OCI-LY7 (cell line): ENCODE data around the gene PTTG2. TPM values are rescaled to one million over a fixed set of nuclear protein-coding genes. Genes with fewer than 3 reads are reported as not detected.
"Not testable (repeated sequence)": the region's sequence is repeated elsewhere in the genome, so short reads cannot be mapped to it uniquely, and the experiment has no call there.

ENCODE experiments used
- BruUV-seq: library from RNA; stranded (reverse); fragments of 400-500 nt; replicated peaks from 2 replicates; lab custom pipeline; 2021; lab: Mats Ljungman, UMichigan
- CTCF ChIA-PET: fragments of 300-600 bp; sonication (Branson Sonifier 250); formaldehyde crosslinking; loops from one replicate; lab custom pipeline; 2022; ENCODE audit warnings: antibody characterized with exemption; ENCODE audit not compliant: unreplicated experiment; lab: Charles Lee
- POLR2A ChIA-PET: fragments of 300-600 bp; sonication (Branson Sonifier 250); formaldehyde crosslinking; loops from one replicate; lab custom pipeline; 2022; ENCODE audit warnings: antibody characterized with exemption; lab: Charles Lee
- DNase-seq: peaks from one replicate; pipeline ENCODE4 v3.0.0-alpha.2; 2015; ENCODE audit warnings: low spot score
- H2AFZ ChIP-seq: fragments of 200-600 bp; sonication (generic), shearing (Covaris generic); 2 replicates; pipeline ENCODE4 v1.6.1; 2014; ENCODE audit warnings: mild to moderate bottlenecking, antibody characterized with exemption, low read length, moderate library complexity
- H3K27ac ChIP-seq: fragments of 200-600 bp; sonication (generic); 2 replicates; pipeline ENCODE4 v1.5.1; 2014; ENCODE audit warnings: mixed run types, low read depth, mild to moderate bottlenecking, moderate library complexity, low read length, inconsistent platforms; ENCODE audit not compliant: poor library complexity, severe bottlenecking
- H3K36me3 ChIP-seq: fragments of 200-600 bp; sonication (generic); 2 replicates; pipeline ENCODE4 v1.6.1; 2014; ENCODE audit warnings: mild to moderate bottlenecking, antibody characterized with exemption, low read length, moderate library complexity, mixed read lengths; ENCODE audit not compliant: insufficient read depth
- H3K4me1 ChIP-seq: fragments of 200-600 bp; sonication (generic); 2 replicates; pipeline ENCODE4 v1.5.1; 2014; ENCODE audit warnings: mild to moderate bottlenecking, low read length; ENCODE audit not compliant: insufficient read depth, poor library complexity, severe bottlenecking
- H3K4me2 ChIP-seq: fragments of 200-600 bp; sonication (generic); 2 replicates; pipeline ENCODE4 v1.6.1; 2014; ENCODE audit warnings: mild to moderate bottlenecking, low read length
- H3K4me3 ChIP-seq: fragments of 200-600 bp; sonication (generic); 2 replicates; pipeline ENCODE4 v1.5.1; 2014; ENCODE audit warnings: mild to moderate bottlenecking, low read depth, low read length; ENCODE audit not compliant: poor library complexity, severe bottlenecking
- H3K79me2 ChIP-seq: fragments of 200-600 bp; sonication (generic); 2 replicates; pipeline ENCODE4 v1.6.1; 2016; ENCODE audit warnings: low read depth, mild to moderate bottlenecking, low read length, moderate library complexity, mixed read lengths; ENCODE audit not compliant: insufficient read depth
- H3K9me2 ChIP-seq: fragments of 200-600 bp; sonication (generic); 2 replicates; pipeline ENCODE4 v1.6.1; 2016; ENCODE audit warnings: mild to moderate bottlenecking, low read length, mixed read lengths; ENCODE audit not compliant: insufficient read depth
- H3K9me3 ChIP-seq: fragments of 200-600 bp; sonication (generic); 2 replicates; pipeline ENCODE4 v1.6.1; 2014; ENCODE audit warnings: mild to moderate bottlenecking, mixed run types, low read length, mixed read lengths
- H4K20me1 ChIP-seq: fragments of 200-600 bp; sonication (generic); 2 replicates; pipeline ENCODE4 v1.6.1; 2014; ENCODE audit warnings: mild to moderate bottlenecking, antibody characterized with exemption, low read length, moderate library complexity, mixed read lengths; ENCODE audit not compliant: insufficient read depth
- EZH2phosphoT487 ChIP-seq: fragments of 200-600 bp; sonication (generic); IDR thresholded peaks from 2 replicates; pipeline ENCODE4 v1.6.1; 2018; ENCODE audit warnings: low read depth, borderline replicate concordance, mild to moderate bottlenecking, mixed run types, antibody characterized with exemption, low read length, moderate library complexity, mixed read lengths
- intact Hi-C: fragments of 100-400 bp; cut with micrococcal nuclease; formaldehyde crosslinking; loops from one replicate; pipeline ENCODE4 v1.10.0; 2022; ENCODE audit not compliant: unreplicated experiment
- total RNA-seq, 2 experiments: library from RNA; depleted of rRNA in 1 of 2; stranded (reverse); fragments of >200 nt in 1 of 2; shearing (Covaris generic) in 1 of 2; gene quantifications; 2 replicates each; pipeline ENCODE4 v1.2.3, GENCODE V29; 2014 to 2022
- TF ChIP-seq, protein P1 (sequence below): fragments of 200-600 bp; sonication (generic); conservative IDR thresholded peaks from 2 replicates; pipeline ENCODE4 v1.5.1; 2014; ENCODE audit warnings: mild to moderate bottlenecking, antibody characterized with exemption, low read length, moderate library complexity, mixed read lengths

Gene PTTG2
- total RNA-seq, 2 experiments from 2014 or later, result 1.0 to 2.0 TPM

DNA sequence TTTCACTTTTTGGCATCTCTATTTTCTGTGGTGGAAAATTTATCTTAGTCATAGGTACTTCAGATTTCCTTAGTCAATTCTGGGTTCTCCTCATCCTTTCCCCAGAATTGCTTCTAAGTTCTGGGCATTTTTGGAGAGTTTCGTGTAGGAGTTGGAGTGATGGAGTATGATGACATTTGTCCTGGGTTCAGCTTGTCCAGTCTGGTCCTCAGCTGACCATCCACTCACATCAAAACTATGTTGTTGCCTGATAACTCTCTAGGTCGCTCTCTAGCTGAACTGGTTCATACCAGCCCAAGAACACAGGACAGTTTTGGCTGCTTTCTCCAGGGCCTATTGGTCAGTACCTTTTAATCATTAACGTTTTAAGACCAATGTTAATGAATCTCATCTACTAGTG lies 13.2 kb downstream of the PTTG2 start:
- BruUV-seq, result no TSS peak
- H3K9me2 ChIP-seq, result no peaks in the 10 kb centered on the region
- H3K79me2 ChIP-seq, result peaks cover 14% of the 10 kb centered on the region
- H3K27ac ChIP-seq, result no peak overlapping the region
- H3K9me3 ChIP-seq, result peaks cover 12% of the 10 kb centered on the region
- H3K4me3 ChIP-seq, result no peak overlapping the region
- ChIA-PET CTCF (no interaction called here), POLR2A (interaction anchor here (0.7 kb wide), 1 partner anchor 115 kb away, joined by 3 read pairs; no protein-coding TSS in a partner anchor)
- TF ChIP-seq, protein P1, sequence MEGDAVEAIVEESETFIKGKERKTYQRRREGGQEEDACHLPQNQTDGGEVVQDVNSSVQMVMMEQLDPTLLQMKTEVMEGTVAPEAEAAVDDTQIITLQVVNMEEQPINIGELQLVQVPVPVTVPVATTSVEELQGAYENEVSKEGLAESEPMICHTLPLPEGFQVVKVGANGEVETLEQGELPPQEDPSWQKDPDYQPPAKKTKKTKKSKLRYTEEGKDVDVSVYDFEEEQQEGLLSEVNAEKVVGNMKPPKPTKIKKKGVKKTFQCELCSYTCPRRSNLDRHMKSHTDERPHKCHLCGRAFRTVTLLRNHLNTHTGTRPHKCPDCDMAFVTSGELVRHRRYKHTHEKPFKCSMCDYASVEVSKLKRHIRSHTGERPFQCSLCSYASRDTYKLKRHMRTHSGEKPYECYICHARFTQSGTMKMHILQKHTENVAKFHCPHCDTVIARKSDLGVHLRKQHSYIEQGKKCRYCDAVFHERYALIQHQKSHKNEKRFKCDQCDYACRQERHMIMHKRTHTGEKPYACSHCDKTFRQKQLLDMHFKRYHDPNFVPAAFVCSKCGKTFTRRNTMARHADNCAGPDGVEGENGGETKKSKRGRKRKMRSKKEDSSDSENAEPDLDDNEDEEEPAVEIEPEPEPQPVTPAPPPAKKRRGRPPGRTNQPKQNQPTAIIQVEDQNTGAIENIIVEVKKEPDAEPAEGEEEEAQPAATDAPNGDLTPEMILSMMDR, result no peak
- TF ChIP-seq EZH2phosphoT487, result no peak
- intact Hi-C loops, result no loop called here
- no peak for DNase-seq
- no peak overlapping the region for H3K4me2 ChIP-seq
- H4K20me1 ChIP-seq, result no peaks in the 10 kb centered on the region
- H2AFZ ChIP-seq, result no peak overlapping the region
- H3K36me3 ChIP-seq, result peaks cover 14% of the 10 kb centered on the region
- H3K4me1 ChIP-seq, result peaks cover 30% of the 10 kb centered on the region

DNA sequence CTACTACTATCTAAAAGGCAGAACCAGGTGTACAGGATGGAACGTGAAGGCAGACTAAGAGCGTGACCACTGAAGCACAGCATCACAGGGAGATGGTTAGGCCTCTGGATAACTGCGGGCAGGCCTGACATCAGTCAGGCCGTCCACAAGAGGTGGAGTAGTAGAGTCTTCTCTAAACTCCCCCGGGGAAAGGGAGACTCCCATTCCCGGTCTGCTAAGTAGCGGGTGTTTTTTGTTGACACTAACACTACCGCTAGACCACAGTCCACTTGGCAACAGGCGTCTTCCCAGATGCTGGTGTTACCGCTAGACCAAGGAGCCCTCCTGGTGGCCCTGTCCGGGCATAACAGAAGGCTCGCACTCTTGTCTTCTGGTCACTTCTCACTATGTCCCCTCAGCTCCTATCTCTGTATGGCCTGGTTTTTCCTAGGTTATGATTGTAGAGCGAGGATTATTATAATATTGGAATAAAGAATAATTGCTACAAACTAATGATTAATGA lies 15.2 kb downstream of the PTTG2 start:
- Histone ChIP-seq H3K36me3 (peaks cover 23% of the 10 kb centered on the region), H3K4me1 (peaks cover 43% of the 10 kb centered on the region), H3K79me2 (peaks cover 31% of the 10 kb centered on the region), H3K27ac (peak overlapping the region; percentile 39)
- H3K4me2 ChIP-seq, intact Hi-C loops, BruUV-seq, H3K9me2 ChIP-seq, H4K20me1 ChIP-seq, H3K4me3 ChIP-seq, H2AFZ ChIP-seq, DNase-seq, H3K9me3 ChIP-seq: not testable (repeated sequence)
- ChIA-PET CTCF (interaction anchor here (0.9 kb wide), 1 partner anchor 178 kb away, joined by 3 read pairs; no protein-coding TSS in a partner anchor), POLR2A (interaction anchor here (0.6 to 4.7 kb wide), 6 partner anchors 8 to 128 kb away, joined by 3 to 21 read pairs (median 6); no protein-coding TSS in a partner anchor)

DNA sequence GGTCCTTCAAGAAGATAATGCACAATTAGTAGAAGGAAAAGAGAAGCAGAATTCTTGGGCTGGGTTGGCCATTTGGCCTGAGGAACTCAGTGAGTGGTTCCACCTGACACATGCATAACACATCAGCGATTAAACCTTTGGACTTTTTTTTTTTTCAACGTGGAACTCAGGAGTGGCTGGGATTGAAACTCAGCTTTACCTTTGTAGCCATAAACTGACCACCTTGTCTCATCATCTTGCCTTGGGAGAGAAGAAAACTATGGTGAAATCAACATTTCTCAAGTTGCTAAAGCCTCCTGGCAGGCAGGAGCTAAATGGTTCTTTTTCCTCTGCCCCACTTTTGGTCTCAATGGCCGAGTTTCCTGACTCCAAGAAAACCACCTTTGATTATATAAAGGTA lies 16.3 kb downstream of the PTTG2 start:
- intact Hi-C loops, result loop anchor here (2.0 kb wide), 1 partner anchor 84 kb away; no protein-coding TSS in a partner anchor
- Histone ChIP-seq H2AFZ (peak overlapping the region; percentile 57; the same call in 1 of the 2 replicates), H3K4me1 (peaks cover 51% of the 10 kb centered on the region), H3K4me3 (peak overlapping the region; percentile 66), H3K79me2 (peaks cover 42% of the 10 kb centered on the region), H3K9me2 (no peaks in the 10 kb centered on the region), H3K9me3 (no peaks in the 10 kb centered on the region), H4K20me1 (peaks cover 3% of the 10 kb centered on the region; the same call in 1 of the 2 replicates), H3K27ac (peak overlapping the region; percentile 67), H3K4me2 (peak overlapping the region; percentile 94), H3K36me3 (peaks cover 26% of the 10 kb centered on the region)
- ChIA-PET CTCF (no interaction called here), POLR2A (interaction anchor here (0.6 to 4.7 kb wide), 15 partner anchors 9 to 366 kb away, joined by 3 to 21 read pairs (median 4); no protein-coding TSS in a partner anchor)
- no peak for DNase-seq
- TF ChIP-seq EZH2phosphoT487, result no peak
- TF ChIP-seq, protein P1, result no peak
- BruUV-seq, result TSS peak; percentile 56
